GM19328 (cell line): ENCODE measurements around the gene LSM5.

Experiments used
- ATAC-seq: cut with Tn5 transposase; IDR thresholded peaks from one replicate; pipeline ENCODE4 v1.9.1; 2021; ENCODE audit warnings: mild to moderate bottlenecking, moderate library complexity; ENCODE audit not compliant: unreplicated experiment

LSM5 gene

DNA sequence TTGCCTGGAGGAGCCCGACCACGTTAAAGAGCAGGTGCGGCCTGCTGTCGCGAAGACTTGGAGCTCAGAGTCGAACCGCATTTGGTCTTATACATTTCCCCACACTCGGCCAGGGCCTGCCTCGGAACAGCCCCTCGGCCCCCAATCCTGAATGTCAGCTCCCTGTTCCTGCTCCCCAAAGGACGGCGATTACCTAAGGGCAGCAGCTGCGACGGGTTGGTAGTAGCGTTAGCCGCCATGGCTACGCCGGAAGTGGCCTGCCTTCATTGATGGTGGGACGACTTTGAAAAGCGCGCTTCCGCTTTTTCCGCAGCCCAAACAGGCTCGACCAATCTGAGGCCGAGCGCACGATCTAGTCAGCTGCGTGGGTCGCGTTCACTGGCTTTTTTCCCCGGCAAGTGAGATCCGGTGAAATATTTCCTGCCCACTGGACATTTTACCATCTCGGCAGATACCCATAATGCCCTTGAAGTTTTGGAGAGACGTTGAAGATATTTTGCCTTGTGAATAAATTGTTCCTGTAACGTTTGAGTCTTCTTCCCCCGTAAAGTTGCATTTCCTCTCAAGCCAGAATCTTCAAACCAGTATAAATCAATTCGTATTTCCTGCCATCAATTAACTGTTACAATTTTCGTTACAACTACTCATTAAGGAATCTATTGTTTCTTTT, at the start of gene LSM5:
Gene LSM5, minus strand, starts transcription at position 254 of the 670 bp plus-strand sequence. Its CDS starts 15 bp downstream, at position 239.
- peak; percentile 80 for ATAC-seq

DNA sequence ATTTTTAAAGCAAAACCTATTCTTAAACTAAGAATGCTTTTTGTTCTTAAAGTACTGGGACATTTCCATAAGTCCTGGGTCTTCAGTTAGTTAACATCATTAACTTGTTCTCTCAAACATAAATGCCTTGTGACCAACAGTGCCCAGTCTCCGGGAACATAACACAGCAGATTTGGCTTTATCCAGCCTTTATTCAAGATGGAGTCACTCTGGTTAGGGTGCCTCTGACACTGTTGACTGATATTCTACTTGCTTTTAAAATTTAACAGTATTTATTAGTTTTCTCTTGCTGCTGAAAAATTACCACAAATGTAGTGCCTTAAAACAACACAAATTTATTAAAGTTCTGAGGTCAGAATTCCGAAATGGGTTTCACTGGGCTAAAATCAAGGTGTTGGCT, 49.2 kb upstream of the LSM5 start:
- ATAC-seq = no peak

DNA sequence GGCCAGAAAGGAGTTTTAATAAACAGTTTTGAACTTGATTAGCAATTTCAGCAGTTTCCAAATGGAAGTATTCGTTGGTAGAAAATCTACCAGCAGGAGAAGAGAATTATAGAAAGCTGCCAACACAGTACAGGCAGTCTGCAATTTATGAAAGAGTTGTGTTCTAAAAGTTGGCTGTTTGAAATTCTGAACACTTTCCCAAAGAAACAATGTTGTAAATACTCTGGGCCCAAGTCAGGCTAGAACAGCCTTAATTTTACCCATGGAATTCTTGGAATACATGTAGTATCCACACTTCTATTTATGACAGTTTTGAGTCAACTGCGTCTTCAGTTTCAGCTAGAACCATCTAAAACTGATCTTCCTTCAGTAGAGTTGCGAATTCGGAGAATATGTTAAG, 47.6 kb upstream of the LSM5 start:
- ATAC-seq = no peak

GRCh38 chr7:32536585-32536984, 46.4 kb upstream of the LSM5 start:
- no peak for ATAC-seq

- ATAC-seq = no peak
Measured at GRCh38 chr7:32536016-32536415, 45.8 kb upstream of the LSM5 start.

DNA sequence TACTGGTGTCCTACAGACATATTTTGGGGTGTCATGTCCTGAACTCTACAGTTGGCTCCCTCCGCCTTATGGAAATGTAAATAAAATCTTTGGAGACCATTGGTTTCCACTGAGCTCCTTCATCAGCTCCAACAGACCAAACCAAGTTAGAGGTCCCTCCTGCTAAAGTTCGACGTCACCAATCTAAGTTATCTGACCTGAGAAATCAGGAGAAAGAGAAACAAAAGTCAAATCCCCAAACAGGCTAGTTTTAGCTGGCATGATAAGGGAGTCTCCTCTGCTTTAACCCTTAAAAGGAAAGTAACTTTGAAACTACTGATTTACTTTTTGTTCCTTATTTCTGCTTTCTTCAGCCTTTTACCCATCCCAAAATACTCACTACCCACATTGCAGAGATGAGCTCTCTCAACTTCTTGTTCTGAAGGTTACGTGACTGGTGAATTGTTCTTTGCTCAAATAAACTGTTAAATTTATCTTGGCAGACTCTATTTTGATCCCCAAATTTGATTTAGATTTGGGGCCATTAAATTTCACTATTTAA, 45.1 kb upstream of the LSM5 start:
- no peak for ATAC-seq

GRCh38 chr7:32533276-32534029, 43.3 kb upstream of the LSM5 start:
- ATAC-seq = no peak

DNA sequence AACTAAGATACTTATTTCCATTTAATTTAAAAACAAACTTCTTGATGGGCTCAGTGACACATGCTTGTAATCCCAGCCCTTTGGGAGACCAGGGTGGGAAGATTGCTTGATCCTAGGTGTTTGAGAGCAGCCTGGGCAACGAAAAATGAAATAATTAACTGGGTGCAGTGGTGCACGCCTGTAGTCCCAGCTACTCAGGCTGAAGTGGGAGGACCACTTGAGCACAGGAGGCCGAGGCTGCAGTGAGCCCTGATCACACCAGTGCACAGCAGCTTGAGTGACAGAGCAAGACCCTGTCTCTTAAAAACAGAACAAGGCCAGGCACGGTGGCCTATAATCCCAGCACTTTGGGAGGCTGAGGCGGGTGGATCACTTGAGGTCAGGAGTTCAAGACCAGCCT, 42.5 kb upstream of the LSM5 start:
- no peak for ATAC-seq

GRCh38 chr7:32532086-32532485, 41.9 kb upstream of the LSM5 start:
- no peak for ATAC-seq

- no peak for ATAC-seq
Measured at GRCh38 chr7:32531402-32531801, 41.2 kb upstream of the LSM5 start.

GRCh38 chr7:32525839-32526238, 35.7 kb upstream of the LSM5 start:
- no peak for ATAC-seq

- ATAC-seq = no peak
Measured at GRCh38 chr7:32524631-32525030, 34.5 kb upstream of the LSM5 start.

DNA sequence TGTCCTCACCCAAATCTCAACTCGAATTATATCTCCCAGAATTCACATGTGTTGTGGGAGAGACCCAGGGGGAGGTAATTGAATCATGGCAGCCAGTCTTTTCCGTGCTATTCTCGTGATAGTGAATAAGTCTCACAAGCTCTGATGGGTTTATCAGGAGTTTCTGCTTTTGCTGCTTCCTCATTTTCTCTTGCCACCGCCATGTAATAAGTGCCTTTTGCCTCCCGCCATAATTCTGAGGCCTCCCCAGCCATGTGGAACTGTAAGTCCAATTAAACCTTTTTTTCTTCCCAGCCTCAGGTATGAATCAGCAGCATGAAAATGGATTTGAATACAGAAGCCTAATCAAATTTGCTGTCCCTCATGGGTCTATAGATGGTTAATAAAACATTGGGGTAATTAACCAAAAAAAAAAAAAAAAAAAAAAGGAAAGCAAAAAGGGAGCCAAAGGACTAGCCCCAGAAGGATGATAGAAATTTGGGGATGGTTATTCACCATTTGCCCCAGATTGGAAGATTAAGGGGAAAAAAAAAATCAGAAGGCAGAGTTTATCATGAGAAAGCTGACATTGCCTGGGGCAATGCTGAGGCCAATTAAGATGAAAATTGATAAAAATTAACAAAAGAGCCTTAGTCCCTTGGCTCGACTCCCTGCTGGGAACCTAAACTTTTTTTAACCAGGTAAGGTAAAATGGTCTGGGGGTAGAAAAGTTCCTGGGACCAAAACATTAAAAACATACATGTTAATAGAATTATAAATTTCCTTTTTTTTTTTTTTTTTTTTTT, 32.8 kb upstream of the LSM5 start:
- ATAC-seq = no peak

- no peak for ATAC-seq
Measured at GRCh38 chr7:32519763-32520162, 29.6 kb upstream of the LSM5 start.

GRCh38 chr7:32518534-32519140, 28.5 kb upstream of the LSM5 start:
- no peak for ATAC-seq

DNA sequence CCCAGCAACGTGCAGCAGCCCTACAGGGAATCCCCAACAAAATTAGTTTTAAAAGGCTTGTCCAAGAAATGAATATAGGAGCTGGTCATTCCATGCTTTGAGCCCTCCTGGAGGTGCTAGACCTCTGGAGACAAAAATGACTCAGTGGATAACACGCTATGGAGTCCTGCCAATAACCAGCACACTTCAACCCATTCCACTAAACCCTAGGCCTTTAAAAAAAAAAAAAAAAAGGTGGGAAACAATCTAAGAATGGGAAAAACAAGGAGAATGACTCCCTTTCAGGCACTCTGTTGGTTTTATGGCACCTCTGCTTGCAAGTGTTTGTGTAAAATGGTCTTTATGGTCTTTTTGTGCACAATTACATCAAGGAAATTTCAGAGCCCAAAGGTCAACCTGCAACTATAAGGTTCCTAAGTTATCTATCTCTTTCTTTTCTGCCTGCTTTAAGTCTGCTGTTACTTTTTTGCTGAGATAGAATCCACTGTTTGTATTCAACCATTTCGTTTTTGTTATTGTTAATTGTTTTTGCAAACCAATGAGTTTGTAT, 26.4 kb upstream of the LSM5 start:
- peak; percentile 5 for ATAC-seq

GRCh38 chr7:32515890-32516550, 25.8 kb upstream of the LSM5 start:
- peak; percentile 68 for ATAC-seq

- no peak for ATAC-seq
Measured at GRCh38 chr7:32513210-32513609, 23.0 kb upstream of the LSM5 start.

GRCh38 chr7:32511791-32512190, 21.6 kb upstream of the LSM5 start:
- no peak for ATAC-seq

- ATAC-seq = no peak
Measured at GRCh38 chr7:32507414-32507813, 17.2 kb upstream of the LSM5 start.
